PC-9 (cell line): Measurements from ENCODE around the gene ZNF777. TPM values are rescaled to one million over a fixed set of nuclear protein-coding genes. Genes with fewer than 3 reads are reported as not detected.
"Not testable (repeated sequence)": the region's sequence is repeated elsewhere in the genome, so short reads cannot be mapped to it uniquely, and the experiment has no call there.

Source experiments
- BruUV-seq: library from RNA; stranded (reverse); fragments of 400-500 nt; replicated peaks from 2 replicates; lab custom pipeline; 2021; lab: Mats Ljungman, UMichigan
- CTCF ChIA-PET: fragments of 300-600 bp; sonication (Branson Sonifier 250); formaldehyde crosslinking; loops from one replicate; lab custom pipeline; 2022; ENCODE audit warnings: antibody characterized with exemption; lab: Charles Lee
- POLR2A ChIA-PET: fragments of 300-600 bp; sonication (Branson Sonifier 250); formaldehyde crosslinking; loops from one replicate; lab custom pipeline; 2022; ENCODE audit warnings: antibody characterized with exemption; ENCODE audit not compliant: unreplicated experiment; lab: Charles Lee
- DNase-seq, 2 experiments: peaks; one replicate each; pipeline versions ENCODE4 v3.0.0 to v3.0.0-alpha.2; 2015 to 2022; ENCODE audit warnings: mixed read lengths in 1 of 2
- H2AFZ ChIP-seq: fragments of 200-600 bp; sonication (generic); 2 replicates; pipeline ENCODE4 v1.8.1; 2017; ENCODE audit warnings: antibody characterized with exemption
- H3F3A ChIP-seq: fragments of 200-600 bp; sonication (generic); 2 replicates; pipeline ENCODE4 v1.8.1; 2017; ENCODE audit warnings: antibody characterized with exemption, mild to moderate bottlenecking, low read depth; ENCODE audit not compliant: insufficient read depth
- H3K27ac ChIP-seq: fragments of 200-600 bp; sonication (generic); 2 replicates; pipeline ENCODE4 v1.6.1; 2016; ENCODE audit warnings: mixed run types
- H3K27me3 ChIP-seq: fragments of 200-600 bp; sonication (generic); 2 replicates; pipeline ENCODE4 v1.6.1; 2016; ENCODE audit warnings: low read depth, mixed run types; ENCODE audit not compliant: insufficient read depth
- H3K36me3 ChIP-seq: fragments of 200-600 bp; sonication (generic); 2 replicates; pipeline ENCODE4 v1.6.1; 2016; ENCODE audit warnings: low read depth, mixed run types
- H3K4me1 ChIP-seq: fragments of 200-600 bp; sonication (generic); replicated peaks from 2 replicates; pipeline ENCODE4 v1.6.1; 2016; ENCODE audit warnings: mixed run types; ENCODE audit not compliant: insufficient read depth
- H3K4me2 ChIP-seq: fragments of 200-600 bp; sonication (generic); 2 replicates; pipeline ENCODE4 v1.6.1; 2017; ENCODE audit warnings: mixed run types
- H3K4me3 ChIP-seq: fragments of 200-600 bp; sonication (generic); 2 replicates; pipeline ENCODE4 v1.6.1; 2016; ENCODE audit warnings: mixed run types
- H3K79me2 ChIP-seq: fragments of 200-600 bp; sonication (generic); 2 replicates; pipeline ENCODE4 v1.6.1; 2017; ENCODE audit warnings: low read depth, mixed run types
- H3K9me2 ChIP-seq: fragments of 200-600 bp; sonication (generic); 2 replicates; pipeline ENCODE4 v1.8.1; 2017; ENCODE audit warnings: mild to moderate bottlenecking; ENCODE audit not compliant: insufficient read depth
- H3K9me3 ChIP-seq: fragments of 200-600 bp; sonication (generic); 2 replicates; pipeline ENCODE4 v1.8.1; 2016; ENCODE audit warnings: low read depth; ENCODE audit not compliant: insufficient read depth
- H4K20me1 ChIP-seq: fragments of 200-600 bp; sonication (generic); 2 replicates; pipeline ENCODE4 v1.8.1; 2017; ENCODE audit not compliant: insufficient read depth
- EZH2 ChIP-seq: fragments of 200-600 bp; sonication (generic); IDR thresholded peaks from 2 replicates; pipeline ENCODE4 v1.8.0; 2017; ENCODE audit warnings: antibody characterized with exemption, low read depth
- intact Hi-C: fragments of 100-400 bp; cut with micrococcal nuclease; formaldehyde crosslinking; loops from one replicate; pipeline ENCODE4 v1.10.0; 2022; ENCODE audit not compliant: unreplicated experiment
- total RNA-seq: library from RNA; stranded (reverse); gene quantifications from 2 replicates; pipeline ENCODE4 v1.2.3, GENCODE V29; 2021
- TF ChIP-seq, protein P1 (sequence below): fragments of 200-600 bp; sonication (generic); conservative IDR thresholded peaks from 2 replicates; pipeline ENCODE4 v1.6.1; 2017; ENCODE audit warnings: mixed run types, antibody characterized with exemption, mild to moderate bottlenecking, moderate library complexity

The ZNF777 gene
- total RNA-seq, 1 experiment from 2014 or later, result 13.3 TPM

DNA sequence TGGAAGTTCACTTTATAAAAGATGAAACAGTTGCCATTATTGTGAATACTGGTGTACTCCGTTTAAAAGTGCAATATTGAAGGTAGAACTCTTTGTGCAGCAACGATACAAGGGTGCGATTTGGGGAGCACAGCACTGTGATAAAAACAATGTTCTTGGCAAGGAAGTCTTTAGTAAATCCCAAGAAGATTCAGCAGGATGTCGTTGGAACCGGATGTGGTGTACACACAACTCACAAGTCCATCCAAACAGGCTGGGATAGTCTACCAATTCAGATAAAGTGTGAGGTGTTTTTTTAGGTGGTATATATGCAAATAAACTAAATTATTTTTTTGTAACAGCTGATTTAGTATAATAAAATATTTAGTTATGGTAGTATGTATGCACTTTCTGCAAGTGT is 46.7 kb downstream of the ZNF777 start:
- H3K4me3 ChIP-seq, result no peak overlapping the region
- intact Hi-C loops, result no loop called here

DNA sequence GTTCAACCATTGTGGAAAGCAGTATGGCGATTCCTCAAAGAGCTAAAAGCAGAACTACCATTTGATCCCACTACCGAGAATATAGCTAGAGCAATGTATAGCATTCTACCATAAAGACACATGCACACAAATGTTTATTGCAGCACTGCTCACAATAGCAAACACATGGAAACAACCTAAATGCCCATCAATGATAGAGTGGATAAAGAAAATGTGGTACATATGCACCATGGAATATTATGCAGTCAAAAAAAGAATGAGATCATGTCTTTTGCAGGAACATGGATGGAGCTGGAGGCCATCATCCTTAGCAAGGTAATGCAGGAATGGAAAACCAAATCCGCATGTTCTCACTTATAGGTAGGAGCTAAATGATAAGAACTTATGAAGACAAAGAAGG is 47.8 kb downstream of the ZNF777 start:
- H2AFZ ChIP-seq, H3K4me1 ChIP-seq, H3K79me2 ChIP-seq, H3K4me2 ChIP-seq, H3K27ac ChIP-seq, H3F3A ChIP-seq, intact Hi-C loops, H3K36me3 ChIP-seq, H3K9me2 ChIP-seq, H4K20me1 ChIP-seq, BruUV-seq, POLR2A ChIA-PET, DNase-seq, H3K4me3 ChIP-seq, H3K9me3 ChIP-seq, H3K27me3 ChIP-seq: not testable (repeated sequence)
- CTCF ChIA-PET, result interaction anchor here (0.7 kb wide), 1 partner anchor 288 kb away, joined by 7 read pairs; no protein-coding TSS in a partner anchor

More for the DNA sequence above, 46.7 kb downstream of the ZNF777 start:
- H3K9me2 ChIP-seq, result no peaks in the 10 kb centered on the region
- TF ChIP-seq EZH2, result no peak
- TF ChIP-seq, protein P1, sequence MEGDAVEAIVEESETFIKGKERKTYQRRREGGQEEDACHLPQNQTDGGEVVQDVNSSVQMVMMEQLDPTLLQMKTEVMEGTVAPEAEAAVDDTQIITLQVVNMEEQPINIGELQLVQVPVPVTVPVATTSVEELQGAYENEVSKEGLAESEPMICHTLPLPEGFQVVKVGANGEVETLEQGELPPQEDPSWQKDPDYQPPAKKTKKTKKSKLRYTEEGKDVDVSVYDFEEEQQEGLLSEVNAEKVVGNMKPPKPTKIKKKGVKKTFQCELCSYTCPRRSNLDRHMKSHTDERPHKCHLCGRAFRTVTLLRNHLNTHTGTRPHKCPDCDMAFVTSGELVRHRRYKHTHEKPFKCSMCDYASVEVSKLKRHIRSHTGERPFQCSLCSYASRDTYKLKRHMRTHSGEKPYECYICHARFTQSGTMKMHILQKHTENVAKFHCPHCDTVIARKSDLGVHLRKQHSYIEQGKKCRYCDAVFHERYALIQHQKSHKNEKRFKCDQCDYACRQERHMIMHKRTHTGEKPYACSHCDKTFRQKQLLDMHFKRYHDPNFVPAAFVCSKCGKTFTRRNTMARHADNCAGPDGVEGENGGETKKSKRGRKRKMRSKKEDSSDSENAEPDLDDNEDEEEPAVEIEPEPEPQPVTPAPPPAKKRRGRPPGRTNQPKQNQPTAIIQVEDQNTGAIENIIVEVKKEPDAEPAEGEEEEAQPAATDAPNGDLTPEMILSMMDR, result no peak
- H2AFZ ChIP-seq, result no peak overlapping the region
- no peaks in the 10 kb centered on the region for H3K79me2 ChIP-seq
- no peaks in the 10 kb centered on the region for H3K36me3 ChIP-seq
- H4K20me1 ChIP-seq, result no peaks in the 10 kb centered on the region
- BruUV-seq, result no TSS peak
- no peak overlapping the region for H3K4me2 ChIP-seq
- no peaks in the 10 kb centered on the region for H3F3A ChIP-seq
- H3K27ac ChIP-seq, result no peak overlapping the region
- no peaks in the 10 kb centered on the region for H3K9me3 ChIP-seq
- no peaks in the 10 kb centered on the region for H3K4me1 ChIP-seq
- no peaks in the 10 kb centered on the region for H3K27me3 ChIP-seq
- no peak for DNase-seq
- POLR2A ChIA-PET, result interaction anchor here (0.5 kb wide), 1 partner anchor 328 kb away, joined by 3 read pairs; no protein-coding TSS in a partner anchor
- CTCF ChIA-PET, result no interaction called here

DNA sequence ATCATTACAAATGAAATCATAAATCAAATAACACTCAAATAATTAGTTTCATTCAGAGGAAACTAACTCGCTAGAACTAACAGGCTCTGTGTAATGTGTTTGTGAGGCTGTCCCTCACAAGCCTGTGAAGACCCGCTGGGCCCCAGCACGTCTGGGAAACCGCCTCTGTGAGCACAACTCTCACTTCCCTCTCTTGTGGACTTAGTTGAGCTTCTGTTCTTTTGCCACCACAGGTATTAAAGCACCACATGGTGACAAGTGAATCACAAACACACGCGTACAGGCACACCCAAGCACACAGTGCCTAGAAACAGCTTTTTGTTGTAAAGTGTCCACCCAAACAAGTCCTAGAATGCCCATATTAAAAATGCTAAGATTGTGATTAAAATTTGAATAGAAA is 51.0 kb downstream of the ZNF777 start:
- BruUV-seq, result no TSS peak
- Histone ChIP-seq H4K20me1 (no peaks in the 10 kb centered on the region), H3K27me3 (no peaks in the 10 kb centered on the region), H3F3A (0 out of 2 replicates have a peak, but pooled peaks cover 3% of the 10 kb centered on the region), H3K36me3 (no peaks in the 10 kb centered on the region), H3K27ac (no peak overlapping the region), H3K9me2 (no peaks in the 10 kb centered on the region), H3K9me3 (no peaks in the 10 kb centered on the region), H2AFZ (no peak overlapping the region), H3K4me3 (no peak overlapping the region), H3K79me2 (no peaks in the 10 kb centered on the region), H3K4me1 (0 out of 2 replicates have a peak, but pooled peaks cover 5% of the 10 kb centered on the region), H3K4me2 (no peak overlapping the region)
- ChIA-PET CTCF (no interaction called here), POLR2A (no interaction called here)
- intact Hi-C loops, result no loop called here
- no peak for TF ChIP-seq EZH2
- TF ChIP-seq, protein P1, result no peak
- DNase-seq, result no peak

DNA sequence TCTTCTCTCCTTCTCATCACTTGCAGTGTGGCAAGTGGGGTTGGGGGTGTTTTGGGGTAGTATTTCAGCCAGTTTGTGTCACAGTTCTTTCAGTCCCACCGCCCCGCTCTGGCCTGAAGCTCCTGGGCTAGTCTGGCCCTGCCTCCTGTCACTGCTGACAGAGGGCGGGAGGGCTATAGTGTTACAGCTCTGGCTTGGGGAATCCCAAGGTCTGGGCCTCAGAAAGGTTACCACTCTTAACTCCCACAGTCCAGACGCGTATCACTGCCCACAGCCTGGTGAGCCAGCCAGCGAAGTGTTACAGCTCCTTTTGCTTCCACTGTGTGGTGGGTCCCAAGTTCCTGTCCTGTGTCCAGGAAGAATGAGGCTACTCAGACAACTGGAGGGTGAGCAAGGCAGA is 56.0 kb downstream of the ZNF777 start:
- Histone ChIP-seq H3K9me2 (no peaks in the 10 kb centered on the region), H3K27me3 (no peaks in the 10 kb centered on the region), H3K36me3 (no peaks in the 10 kb centered on the region), H2AFZ (no peak overlapping the region), H3K9me3 (no peaks in the 10 kb centered on the region), H3K79me2 (no peaks in the 10 kb centered on the region), H4K20me1 (no peaks in the 10 kb centered on the region), H3F3A (0 out of 2 replicates have a peak, but pooled peaks cover 3% of the 10 kb centered on the region), H3K4me1 (0 out of 2 replicates have a peak, but pooled peaks cover 5% of the 10 kb centered on the region), H3K27ac (no peak overlapping the region), H3K4me3 (no peak overlapping the region), H3K4me2 (no peak overlapping the region)
- ChIA-PET POLR2A (no interaction called here), CTCF (interaction anchor here (0.5 kb wide), 1 partner anchor 1710 kb away, joined by 3 read pairs; no protein-coding TSS in a partner anchor)
- intact Hi-C loops, result no loop called here
- TF ChIP-seq, protein P1, result no peak
- no peak for TF ChIP-seq EZH2
- BruUV-seq, result no TSS peak
- no peak for DNase-seq
